Aorta (tissue), 5 donors: ENCODE data around the gene PLA2G4C. TPM values are rescaled to one million over a fixed set of nuclear protein-coding genes. Genes with fewer than 3 reads are reported as not detected.

Experiments
- ATAC-seq: fragments of 200-7000 bp; cut with Tn5 transposase; one replicate; pipeline ENCODE4 v1.9.1; 2022; ENCODE audit warnings: moderate library complexity; ENCODE audit not compliant: low FRiP score
- DNase-seq, 2 donors: peaks; one replicate each; pipeline ENCODE4 v3.0.0-alpha.2; 2020
- H3K27ac ChIP-seq, 2 donors: one replicate each; pipeline ENCODE4 v1.5.1; 2013; ENCODE audit warnings: low read length in 2 of 2, mild to moderate bottlenecking in 2 of 2, moderate library complexity in 2 of 2, control low read depth in 1 of 2, inconsistent platforms in 1 of 2, low read depth in 1 of 2
- H3K27me3 ChIP-seq, 2 donors: one replicate each; pipeline ENCODE4 v1.6.1; 2013; ENCODE audit warnings: control low read depth in 1 of 2, low read length in 1 of 2, mild to moderate bottlenecking in 1 of 2, moderate library complexity in 1 of 2; ENCODE audit not compliant: insufficient read depth in 2 of 2, control insufficient read depth in 1 of 2
- H3K36me3 ChIP-seq, 2 donors: one replicate each; pipeline ENCODE4 v1.6.1; 2013; ENCODE audit warnings: control low read depth in 1 of 2, low read length in 1 of 2, mild to moderate bottlenecking in 1 of 2; ENCODE audit not compliant: insufficient read depth in 2 of 2, control insufficient read depth in 1 of 2
- H3K4me1 ChIP-seq, 2 donors: one replicate each; pipeline ENCODE4 v1.6.1; 2013; ENCODE audit warnings: low read length in 2 of 2, control low read depth in 1 of 2, mild to moderate bottlenecking in 1 of 2, moderate library complexity in 1 of 2; ENCODE audit not compliant: insufficient read depth in 2 of 2, control insufficient read depth in 1 of 2
- H3K4me3 ChIP-seq, 2 donors: one replicate each; pipeline ENCODE4 v1.5.1; 2013; ENCODE audit warnings: low read length in 2 of 2, control low read depth in 1 of 2, mild to moderate bottlenecking in 1 of 2
- H3K9me3 ChIP-seq: one replicate; pipeline ENCODE4 v1.6.1; 2013; ENCODE audit warnings: mild to moderate bottlenecking, low read length; ENCODE audit not compliant: control insufficient read depth
- WGBS, 2 donors: extraction: QIAGEN DNeasy Blood & Tissue Kit; methylation state at CpG; one replicate each; pipeline ENCODE4 v1.1.7; 2013; 5-methylcytosine and 5-hydroxymethylcytosine counted together
- intact Hi-C, 2 donors: fragments of 100-400 bp; cut with DNase I; formaldehyde crosslinking; loops; one replicate each; pipeline versions ENCODE4 v1.14.2 to v1.15.0; 2022
- polyA plus RNA-seq, 2 donors: library from polyadenylated mRNA; stranded (reverse); fragments of 200-250 nt; gene quantifications; one replicate each; pipeline ENCODE4 v1.2.3, GENCODE V29; 2013
- total RNA-seq, 2 donors: library from RNA; stranded (reverse); fragmentation: NEBNext Ultra II Directional; extraction: Animal tissue kit (Norgen Biotek cat#: 25700); gene quantifications; one replicate each; pipeline ENCODE4 v1.2.1, GENCODE V29; 2021
- donor health status: healthy with polysubstance abuse.
- donor health status: Bipolar disorder and iron deficiency.
- donor health status: DM: no; HTN: no; CAD: no.
- donor health status: DM: no; HTN: no; CAD: no.
- donor health status: DM: yes; HTN: yes; CAD: no.

Gene PLA2G4C
- total and polyA plus RNA-seq, 4 donors, result 6.8 to 60.1 (median 32.8) TPM

GRCh38 chr19:48137411-48137810 is 26.8 kb upstream of the PLA2G4C start:
- Histone ChIP-seq H3K36me3 (no peaks in the 10 kb centered on the region), H3K27ac (no peak overlapping the region), H3K4me1 (no peaks in the 10 kb centered on the region), H3K4me3 (no peak overlapping the region), H3K27me3 (no peaks in the 10 kb centered on the region), H3K9me3 (no peaks in the 10 kb centered on the region)
- no peak for DNase-seq
- intact Hi-C loops, result no loop called here
- WGBS, 2 donors, result 96% methylated on average over 26 of the region's 26 CpGs
- no peak for ATAC-seq

GRCh38 chr19:48136547-48136946 is 25.9 kb upstream of the PLA2G4C start:
- ATAC-seq (no peak), DNase-seq (no peak)
- Histone ChIP-seq H3K36me3 (no peaks in the 10 kb centered on the region), H3K27me3 (no peaks in the 10 kb centered on the region), H3K27ac (no peak overlapping the region), H3K9me3 (no peaks in the 10 kb centered on the region), H3K4me3 (no peak overlapping the region), H3K4me1 (no peaks in the 10 kb centered on the region)
- 92% methylated on average over 4 of the region's 4 CpGs for WGBS, 2 donors
- intact Hi-C loops, result no loop called here

DNA sequence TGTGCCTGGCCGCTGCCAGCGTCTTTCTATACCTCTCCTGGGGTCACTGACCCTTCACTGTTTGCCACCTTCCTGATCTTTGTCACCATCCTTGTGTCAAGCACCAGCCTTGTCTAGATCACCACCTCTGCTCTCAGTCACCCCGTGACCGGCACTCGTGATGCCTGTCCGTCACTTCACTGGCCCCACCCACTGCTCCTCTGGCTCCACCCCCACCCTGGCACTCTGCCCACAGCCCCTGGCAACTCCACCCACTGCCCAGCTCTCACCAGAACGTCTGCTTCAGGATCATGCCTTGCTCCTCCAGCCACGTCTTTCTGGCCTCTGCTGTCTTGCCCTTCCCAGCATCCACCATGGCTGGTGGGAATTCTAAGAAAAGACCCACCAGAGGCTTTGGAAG is 24.8 kb upstream of the PLA2G4C start:
- Histone ChIP-seq H3K4me1 (no peaks in the 10 kb centered on the region), H3K27me3 (no peaks in the 10 kb centered on the region), H3K9me3 (no peaks in the 10 kb centered on the region), H3K4me3 (no peak overlapping the region), H3K36me3 (no peaks in the 10 kb centered on the region), H3K27ac (no peak overlapping the region)
- ATAC-seq (no peak), DNase-seq (no peak)
- intact Hi-C loops, result no loop called here
- WGBS, 2 donors, result 70 to 76% methylated on average over 8 of the region's 8 CpGs

- ATAC-seq (no peak), DNase-seq (no peak)
- Histone ChIP-seq H3K4me1 (no peaks in the 10 kb centered on the region), H3K36me3 (no peaks in the 10 kb centered on the region), H3K4me3 (no peak overlapping the region), H3K27ac (no peak overlapping the region), H3K9me3 (no peaks in the 10 kb centered on the region), H3K27me3 (no peaks in the 10 kb centered on the region)
- intact Hi-C loops, result no loop called here
- 84 to 92% methylated on average over 6 of the region's 6 CpGs for WGBS, 2 donors
Observed at GRCh38 chr19:48133094-48133493, 22.5 kb upstream of the PLA2G4C start.

- H3K9me3 ChIP-seq, result peaks cover 2% of the 10 kb centered on the region
- no peak for ATAC-seq
- DNase-seq, result no peak
- no peak overlapping the region for H3K27ac ChIP-seq
- intact Hi-C loops, result no loop called here
- H3K4me1 ChIP-seq, result no peaks in the 10 kb centered on the region
- no peaks in the 10 kb centered on the region for H3K27me3 ChIP-seq
- 97 to 98% methylated on average over 6 of the region's 6 CpGs for WGBS, 2 donors
- H3K4me3 ChIP-seq, result no peak overlapping the region
- H3K36me3 ChIP-seq, result peaks cover 0 to 3% of the 10 kb centered on the region in 2 donors
Observed at GRCh38 chr19:48127561-48127960, 16.9 kb upstream of the PLA2G4C start.

DNA sequence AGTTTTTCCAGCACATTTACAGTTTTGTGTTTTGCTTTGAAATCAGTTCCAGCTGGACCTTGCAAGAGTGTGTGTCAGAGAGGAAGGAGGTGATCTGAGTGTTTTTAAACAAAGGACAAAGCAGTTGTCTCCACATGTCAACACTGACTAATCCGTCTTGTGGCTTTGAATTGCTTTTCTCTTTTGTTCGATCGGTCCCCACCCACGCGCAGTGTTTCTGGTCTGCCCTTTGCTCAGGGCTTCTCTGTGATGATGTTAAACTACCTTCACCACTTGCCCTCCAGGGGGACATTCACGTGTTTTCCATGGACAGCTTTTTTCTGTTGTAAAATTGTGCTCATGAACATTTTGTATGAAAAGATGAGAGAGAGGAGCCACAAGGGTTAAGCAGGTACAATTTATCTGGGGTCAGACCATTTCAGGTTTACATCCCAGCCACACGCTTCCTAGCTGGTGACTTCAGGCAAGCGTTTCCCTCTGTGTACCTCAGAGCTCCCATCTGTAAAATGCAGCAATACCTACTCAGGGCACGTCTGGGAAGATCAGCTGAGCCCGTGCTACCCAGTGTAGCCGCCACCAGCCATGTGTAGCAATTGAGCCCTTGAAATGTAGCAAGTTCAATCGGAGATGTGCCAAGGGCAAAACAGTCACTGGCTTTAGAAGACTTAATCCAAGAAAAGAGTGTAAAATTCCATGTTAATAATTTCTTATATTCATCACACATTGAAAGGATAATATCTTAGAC is 13.5 kb upstream of the PLA2G4C start:
- Histone ChIP-seq H3K4me3 (no peak overlapping the region), H3K9me3 (peaks cover 2% of the 10 kb centered on the region), H3K36me3 (peaks cover 0 to 3% of the 10 kb centered on the region in 2 donors), H3K27me3 (no peaks in the 10 kb centered on the region), H3K27ac (no peak overlapping the region), H3K4me1 (no peaks in the 10 kb centered on the region)
- intact Hi-C loops, result no loop called here
- DNase-seq (no peak), ATAC-seq (no peak)
- WGBS, 2 donors, result 81 to 84% methylated on average over 12 of the region's 12 CpGs

- Histone ChIP-seq H3K4me1 (no peaks in the 10 kb centered on the region), H3K27ac (no peak overlapping the region), H3K27me3 (no peaks in the 10 kb centered on the region), H3K9me3 (no peaks in the 10 kb centered on the region), H3K4me3 (no peak overlapping the region), H3K36me3 (no peaks in the 10 kb centered on the region)
- ATAC-seq (peak; percentile 8), DNase-seq (no peak)
- intact Hi-C loops, result no loop called here
- WGBS, 2 donors, result 88 to 91% methylated on average over 14 of the region's 14 CpGs
Observed at GRCh38 chr19:48122421-48122820, 11.8 kb upstream of the PLA2G4C start.

DNA sequence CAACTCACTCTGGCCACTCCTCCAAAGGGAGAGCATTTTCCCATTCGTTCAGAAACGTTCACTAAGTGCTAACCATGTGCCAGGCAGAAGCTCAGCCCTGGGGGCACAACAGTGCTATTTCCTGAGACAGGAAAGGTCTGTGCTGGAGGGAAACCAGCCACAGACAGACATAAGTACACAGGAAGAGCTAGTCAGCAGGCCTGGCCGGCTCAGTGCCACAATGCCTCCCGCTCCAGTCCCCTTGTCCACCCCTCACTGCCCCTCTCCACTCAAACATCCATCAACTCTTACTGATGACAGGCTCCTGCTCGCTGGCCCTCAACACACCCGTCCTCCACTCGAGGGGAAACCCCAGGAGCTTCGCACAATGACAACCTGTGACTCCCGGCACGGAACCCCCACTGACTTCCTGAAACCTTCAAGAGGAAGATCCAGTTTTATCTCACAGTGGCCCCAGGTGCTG is 11.3 kb upstream of the PLA2G4C start:
- intact Hi-C loops, result no loop called here
- DNase-seq (no peak), ATAC-seq (peak; percentile 51)
- H3K4me3 ChIP-seq, result no peak overlapping the region
- H3K27ac ChIP-seq, result no peak overlapping the region
- H3K36me3 ChIP-seq, result no peaks in the 10 kb centered on the region
- no peaks in the 10 kb centered on the region for H3K9me3 ChIP-seq
- H3K27me3 ChIP-seq, result no peaks in the 10 kb centered on the region
- no peaks in the 10 kb centered on the region for H3K4me1 ChIP-seq
- 77 to 79% methylated on average over 10 of the region's 10 CpGs for WGBS, 2 donors

- DNase-seq (no peak), ATAC-seq (no peak)
- Histone ChIP-seq H3K9me3 (no peaks in the 10 kb centered on the region), H3K27ac (no peak overlapping the region), H3K27me3 (no peaks in the 10 kb centered on the region), H3K36me3 (no peaks in the 10 kb centered on the region), H3K4me1 (no peaks in the 10 kb centered on the region), H3K4me3 (no peak overlapping the region)
- WGBS, 2 donors, result 92 to 96% methylated on average over 14 of the region's 14 CpGs
- intact Hi-C loops, result no loop called here
Observed at GRCh38 chr19:48121066-48121465, 10.4 kb upstream of the PLA2G4C start.
